Measurements from ENCODE around the gene CDKN2B. TPM values are rescaled to one million over a fixed set of nuclear protein-coding genes. Genes with fewer than 3 reads are reported as not detected.

The CDKN2B gene
- total RNA-seq, 2 experiments from 2014 or later, result not detected

- H3K9me3 Mint-ChIP-seq, result no peaks in the 10 kb centered on the region
- H3K4me3 ChIP-seq (ENCODE audit: low read length), result no peak overlapping the region
- H3K27me3 Mint-ChIP-seq, result no peaks in the 10 kb centered on the region
- ATAC-seq (ENCODE audit: poor library complexity), result no peak
- H3K27ac ChIP-seq (ENCODE audit: low read depth in 1 of 2, low read length in 2 of 2), result no peak overlapping the region
- no peaks in the 10 kb centered on the region for H3K36me3 ChIP-seq (ENCODE audit: insufficient read depth, low read length)
- H3K4me3 Mint-ChIP-seq, result no peak overlapping the region
- no peak overlapping the region for H3K27ac Mint-ChIP-seq
- TF ChIP-seq CTCF (IDR thresholded peaks at IDR 0.05), result no peak
- H3K4me1 Mint-ChIP-seq (ENCODE audit: low read depth), result peaks cover 12% of the 10 kb centered on the region
- no peaks in the 10 kb centered on the region for H3K36me3 Mint-ChIP-seq (ENCODE audit: low read depth)
- H3K4me1 ChIP-seq (ENCODE audit: insufficient read depth, low read length), result no peaks in the 10 kb centered on the region
- no peak for DNase-seq
- ChIA-PET CTCF (interaction anchor here (1.0 to 2.8 kb wide), 2 partner anchors 18 to 46 kb away, joined by 3 to 9 read pairs; partner anchors contain the start of gene CDKN2B), POLR2A (no interaction called here)
- no peaks in the 10 kb centered on the region for H3K27me3 ChIP-seq (ENCODE audit: control insufficient read depth in 1 of 2, insufficient read depth in 2 of 2, low read length in 2 of 2)
- H3K9me3 ChIP-seq (ENCODE audit: control insufficient read depth in 1 of 2, insufficient read depth in 1 of 2, low read length in 2 of 2), result no peaks in the 10 kb centered on the region
- intact Hi-C loops (cut with DNase I, micrococcal nuclease), result no loop called here
These were observed 46.0 kb upstream of the CDKN2B start for GRCh38 chr9:22055090-22055489.

GRCh38 chr9:22054529-22054928 lies 45.4 kb upstream of the CDKN2B start:
- no peak for DNase-seq
- no peaks in the 10 kb centered on the region for H3K9me3 ChIP-seq (ENCODE audit: control insufficient read depth in 1 of 2, insufficient read depth in 1 of 2, low read length in 2 of 2)
- no peaks in the 10 kb centered on the region for H3K27me3 Mint-ChIP-seq
- peaks cover 12% of the 10 kb centered on the region for H3K4me1 Mint-ChIP-seq (ENCODE audit: low read depth)
- intact Hi-C loops (cut with DNase I, micrococcal nuclease), result no loop called here
- no peaks in the 10 kb centered on the region for H3K4me1 ChIP-seq (ENCODE audit: insufficient read depth, low read length)
- no peak for ATAC-seq (ENCODE audit: poor library complexity)
- no peaks in the 10 kb centered on the region for H3K36me3 Mint-ChIP-seq (ENCODE audit: low read depth)
- H3K4me3 Mint-ChIP-seq, result no peak overlapping the region
- TF ChIP-seq CTCF (IDR thresholded peaks at IDR 0.05), result no peak
- H3K27me3 ChIP-seq (ENCODE audit: control insufficient read depth in 1 of 2, insufficient read depth in 2 of 2, low read length in 2 of 2), result no peaks in the 10 kb centered on the region
- no peak overlapping the region for H3K27ac ChIP-seq (ENCODE audit: low read depth in 1 of 2, low read length in 2 of 2)
- no peak overlapping the region for H3K27ac Mint-ChIP-seq
- CTCF ChIA-PET, result interaction anchor here (2.8 kb wide), 1 partner anchor 46 kb away, joined by 9 read pairs; the partner anchor contains the start of gene CDKN2B
- no peaks in the 10 kb centered on the region for H3K9me3 Mint-ChIP-seq
- POLR2A ChIA-PET, result no interaction called here
- H3K4me3 ChIP-seq (ENCODE audit: low read length), result no peak overlapping the region
- no peaks in the 10 kb centered on the region for H3K36me3 ChIP-seq (ENCODE audit: insufficient read depth, low read length)

GRCh38 chr9:22054076-22054475 lies 45.0 kb upstream of the CDKN2B start:
- Histone ChIP-seq H3K4me3 (ENCODE audit: low read length) (no peak overlapping the region), H3K27me3 (ENCODE audit: control insufficient read depth in 1 of 2, insufficient read depth in 2 of 2, low read length in 2 of 2) (no peaks in the 10 kb centered on the region), H3K9me3 (ENCODE audit: control insufficient read depth in 1 of 2, insufficient read depth in 1 of 2, low read length in 2 of 2) (no peaks in the 10 kb centered on the region), H3K36me3 (ENCODE audit: insufficient read depth, low read length) (no peaks in the 10 kb centered on the region), H3K4me1 (ENCODE audit: insufficient read depth, low read length) (no peaks in the 10 kb centered on the region), H3K27ac (ENCODE audit: low read depth in 1 of 2, low read length in 2 of 2) (no peak overlapping the region)
- intact Hi-C loops (cut with DNase I, micrococcal nuclease), result no loop called here
- ATAC-seq (ENCODE audit: poor library complexity) (no peak), DNase-seq (no peak)
- no peak for TF ChIP-seq CTCF (IDR thresholded peaks at IDR 0.05)
- H3K9me3 Mint-ChIP-seq, result no peaks in the 10 kb centered on the region
- H3K27me3 Mint-ChIP-seq, result no peaks in the 10 kb centered on the region
- H3K4me1 Mint-ChIP-seq (ENCODE audit: low read depth), result peaks cover 12% of the 10 kb centered on the region
- ChIA-PET CTCF (interaction anchor here (1.9 to 2.8 kb wide), 2 partner anchors 16 to 45 kb away, joined by 6 to 9 read pairs; partner anchors contain the start of gene CDKN2B), POLR2A (no interaction called here)
- H3K4me3 Mint-ChIP-seq, result no peak overlapping the region
- H3K36me3 Mint-ChIP-seq (ENCODE audit: low read depth), result no peaks in the 10 kb centered on the region
- no peak overlapping the region for H3K27ac Mint-ChIP-seq

Measured in CD4-positive, alpha-beta T cell (primary cell).